ENCODE data around the gene C14orf180.
"Not testable (repeated sequence)": the region's sequence is repeated elsewhere in the genome, so short reads cannot be mapped to it uniquely, and the experiment has no call there.

The C14orf180 gene

DNA sequence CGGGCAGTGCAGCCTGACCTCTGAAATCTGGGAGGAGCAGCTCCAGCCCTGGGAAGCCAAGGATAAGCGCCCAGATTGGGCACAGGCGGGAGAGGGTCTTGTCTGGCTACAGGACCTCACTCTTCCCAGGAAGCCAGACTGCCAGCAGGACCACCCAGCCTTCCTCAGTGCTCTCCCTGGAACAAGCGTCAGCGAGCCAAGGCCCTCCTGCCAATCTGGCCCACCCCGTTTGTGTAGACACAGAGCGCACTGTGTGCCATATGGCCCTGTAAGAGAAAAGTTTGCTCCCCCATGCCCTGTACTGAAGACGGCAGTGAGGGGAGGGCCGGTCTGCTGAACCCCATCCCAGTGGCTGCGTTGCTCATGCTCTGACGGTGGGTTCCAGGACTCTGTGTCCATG is 1.2 kb upstream of the C14orf180 start:
- no peak for DNase-seq (ENCODE audit: low read depth, low spot score)

DNA sequence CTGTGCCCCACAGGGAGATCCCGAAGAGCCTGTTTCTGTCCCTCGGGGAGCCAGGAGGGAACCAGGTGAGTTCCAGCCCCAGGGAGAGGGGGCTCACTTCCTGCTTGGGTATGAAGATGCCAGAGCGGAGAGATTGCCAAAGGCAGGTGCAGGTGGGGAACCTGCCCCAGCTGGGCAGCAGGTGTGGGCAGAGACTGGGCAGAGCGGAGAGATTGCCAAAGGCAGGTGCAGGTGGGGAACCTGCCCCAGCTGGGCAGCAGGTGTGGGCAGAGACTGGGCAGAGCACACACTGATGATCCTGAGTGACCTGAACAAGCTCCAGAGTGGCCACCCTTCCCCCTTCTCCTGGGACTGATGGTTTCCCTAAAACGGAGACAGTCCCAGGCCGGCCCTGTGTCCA is 375 bp downstream of the C14orf180 start:
- DNase-seq (ENCODE audit: low read depth, low spot score): not testable (repeated sequence)

DNA sequence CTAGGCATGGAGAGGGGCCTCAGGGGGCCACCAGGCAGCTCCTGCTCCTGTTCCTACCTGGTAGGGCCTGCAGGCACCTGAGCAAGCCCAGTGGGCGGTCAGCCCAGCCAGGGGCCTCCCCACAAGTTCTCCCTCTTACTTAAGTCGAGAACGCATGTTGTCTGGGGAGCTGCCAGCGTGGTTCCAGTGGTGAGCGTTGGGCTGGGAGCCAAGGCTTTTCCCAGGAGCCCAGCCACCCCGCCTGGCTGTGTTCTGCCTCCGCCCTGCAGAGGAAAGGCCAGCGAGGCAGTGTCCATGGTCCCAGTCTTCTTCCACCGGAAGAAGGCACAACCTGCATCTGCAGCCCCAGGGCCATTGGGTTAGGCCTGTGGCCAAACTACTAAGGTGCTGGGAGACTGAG is 1.4 kb downstream of the C14orf180 start:
- no peak for DNase-seq (ENCODE audit: low read depth, low spot score)

DNA sequence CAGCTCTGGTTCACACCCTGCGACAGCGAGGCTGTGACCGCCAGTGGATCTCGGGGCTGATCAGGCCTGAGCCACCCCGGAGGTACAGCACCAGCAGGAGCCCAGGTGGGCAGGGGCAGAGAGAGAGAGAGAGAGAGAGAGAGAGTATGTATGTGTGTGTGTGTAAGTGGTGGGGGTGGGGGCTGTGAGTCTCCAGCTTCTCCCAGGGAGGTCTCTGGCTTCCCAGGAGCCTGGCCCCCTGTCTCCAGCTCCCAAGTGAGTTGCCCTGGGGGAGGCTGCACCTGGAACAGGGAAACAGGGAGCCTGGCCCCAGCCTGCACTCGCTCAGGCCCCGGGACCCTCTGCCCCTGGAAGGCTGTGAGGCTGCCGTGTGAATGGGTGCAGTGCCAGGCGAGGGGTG is 2.0 kb downstream of the C14orf180 start:
- no peak for DNase-seq (ENCODE audit: low read depth, low spot score)

DNA sequence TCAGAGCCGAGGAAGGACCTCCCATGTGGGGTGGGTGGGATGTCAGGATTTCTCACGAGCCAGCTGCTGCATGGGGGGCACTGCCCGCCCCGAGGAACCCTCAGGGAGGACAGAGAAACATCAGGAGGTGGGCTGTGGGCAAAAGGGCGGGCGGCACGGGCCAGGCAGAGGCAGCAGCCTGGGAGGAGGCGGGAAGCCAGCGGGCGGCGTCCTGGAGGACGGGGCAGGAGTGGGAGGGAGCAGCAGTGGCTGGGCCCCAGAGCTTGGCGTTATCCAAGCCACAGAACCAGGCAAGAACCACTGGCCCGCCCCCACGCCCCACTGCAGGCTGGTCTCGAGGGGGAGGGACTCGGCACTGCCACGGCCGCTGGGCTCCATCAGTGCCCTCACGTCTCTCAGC is 2.4 kb downstream of the C14orf180 start:
- DNase-seq (ENCODE audit: low read depth, low spot score): no peak

DNA sequence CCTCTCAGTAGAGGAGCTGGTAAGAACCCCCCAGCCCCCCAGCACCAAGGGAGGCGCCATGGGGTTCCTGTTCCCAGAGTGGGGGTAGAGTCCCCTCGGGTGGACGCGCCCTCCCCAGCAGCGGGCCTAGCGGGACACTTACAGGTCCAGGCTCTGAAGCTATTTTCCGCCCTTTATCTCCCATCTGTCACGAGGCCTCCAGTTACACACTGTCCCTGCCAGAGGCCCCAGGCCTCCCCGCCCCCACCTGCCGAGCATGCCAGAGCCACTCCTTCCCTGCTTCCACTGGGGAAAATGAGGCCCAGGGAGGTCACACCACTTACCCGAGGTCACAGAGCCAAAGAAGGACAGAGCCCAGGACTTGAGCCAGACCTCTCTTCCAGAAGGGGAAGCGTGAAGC is 3.1 kb downstream of the C14orf180 start:
- DNase-seq (ENCODE audit: low read depth, low spot score): no peak

DNA sequence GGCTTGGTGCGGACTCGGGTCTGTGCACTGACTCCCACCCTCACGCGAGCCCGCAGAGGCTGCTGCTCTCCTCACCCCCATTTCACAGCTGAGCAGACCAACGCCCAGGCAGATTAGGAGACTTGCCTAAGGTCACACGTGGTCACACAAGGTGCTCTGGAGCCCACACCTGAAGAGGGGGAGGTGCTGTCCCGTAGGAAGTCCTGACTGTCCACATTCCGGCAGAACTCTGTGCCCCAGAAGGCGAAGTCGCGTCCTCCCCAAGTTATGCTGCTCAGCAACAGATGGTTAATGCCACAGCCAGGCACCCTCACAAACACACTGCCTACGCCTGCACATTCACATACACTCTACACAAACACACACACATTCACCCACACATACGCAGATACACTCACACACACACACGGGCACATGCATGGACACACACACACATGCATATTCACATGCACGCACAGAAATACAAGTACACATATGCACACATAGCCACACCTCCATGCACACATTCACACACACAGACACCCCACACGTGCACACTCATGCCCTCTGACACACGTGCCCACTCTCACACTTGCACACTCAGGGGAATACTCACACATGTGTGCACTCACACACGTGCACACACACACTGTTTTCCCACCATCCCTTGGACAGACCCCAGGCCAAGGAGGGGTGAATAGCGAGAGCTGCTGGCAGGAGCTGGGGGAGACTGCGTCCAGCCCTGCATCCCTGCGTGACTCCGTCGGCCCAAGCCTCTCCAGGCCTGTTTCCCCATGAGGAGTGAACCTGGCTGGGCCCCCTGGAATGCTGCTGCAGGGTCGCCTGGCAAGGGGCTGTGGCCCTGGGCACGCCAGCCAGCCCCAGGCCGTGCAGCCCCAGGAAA is 4.1 kb downstream of the C14orf180 start:
- no peak for DNase-seq (ENCODE audit: low read depth, low spot score)

DNA sequence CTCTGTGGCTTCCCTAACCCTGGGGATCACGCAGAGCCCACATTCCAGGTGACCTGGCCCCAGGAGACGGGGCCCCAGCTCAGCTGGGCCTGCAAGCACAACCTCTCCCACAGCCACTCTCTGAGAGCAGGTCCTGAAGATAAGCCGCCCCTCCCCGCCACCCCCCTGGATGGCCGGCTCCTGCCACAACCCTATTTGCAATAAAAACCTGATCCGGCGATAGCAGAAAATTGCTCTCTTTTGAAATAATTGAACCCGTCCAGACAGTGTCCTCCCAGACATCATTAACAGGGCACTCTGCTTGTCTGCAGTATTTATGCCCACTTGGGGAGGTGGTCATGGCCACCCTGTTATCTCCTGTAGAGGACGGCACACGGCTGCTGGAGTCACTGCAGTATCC is 5.0 kb downstream of the C14orf180 start:
- DNase-seq (ENCODE audit: low read depth, low spot score): no peak

DNA sequence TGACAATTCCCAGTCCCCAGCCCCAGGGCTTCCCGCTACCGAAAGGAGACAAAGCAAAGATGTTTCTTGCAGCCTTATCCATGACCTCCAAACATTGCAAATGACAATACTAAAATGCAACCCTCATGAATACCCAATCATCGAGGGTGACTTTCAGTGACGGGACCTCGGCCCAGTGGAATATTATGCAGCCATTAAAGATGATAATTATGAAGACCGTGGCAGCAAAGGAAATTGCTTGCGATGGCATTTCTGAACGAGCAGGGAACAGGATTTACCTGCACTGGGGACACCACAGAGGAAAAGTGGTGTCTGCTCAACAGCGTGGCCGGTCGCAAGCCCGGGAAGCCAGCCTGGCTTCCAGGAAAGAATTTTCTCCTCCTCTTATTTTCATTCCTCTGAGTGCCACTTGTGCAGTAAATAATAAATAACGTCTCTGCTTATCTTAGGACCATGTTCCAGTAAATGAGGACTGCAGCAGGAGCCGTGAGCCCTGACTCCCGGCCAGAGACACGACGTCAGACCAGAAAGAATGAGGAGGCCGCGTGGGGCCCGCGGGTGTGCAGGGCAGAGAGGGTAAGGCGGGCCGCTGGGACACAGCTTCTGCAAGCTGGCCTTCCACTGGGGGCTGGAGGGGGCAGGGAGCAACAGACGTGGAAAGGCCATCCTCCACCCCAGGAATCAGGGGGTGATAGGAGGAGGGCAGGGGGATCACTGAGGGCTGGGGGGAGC is 6.6 kb downstream of the C14orf180 start:
- no peak for DNase-seq (ENCODE audit: low read depth, low spot score)

DNA sequence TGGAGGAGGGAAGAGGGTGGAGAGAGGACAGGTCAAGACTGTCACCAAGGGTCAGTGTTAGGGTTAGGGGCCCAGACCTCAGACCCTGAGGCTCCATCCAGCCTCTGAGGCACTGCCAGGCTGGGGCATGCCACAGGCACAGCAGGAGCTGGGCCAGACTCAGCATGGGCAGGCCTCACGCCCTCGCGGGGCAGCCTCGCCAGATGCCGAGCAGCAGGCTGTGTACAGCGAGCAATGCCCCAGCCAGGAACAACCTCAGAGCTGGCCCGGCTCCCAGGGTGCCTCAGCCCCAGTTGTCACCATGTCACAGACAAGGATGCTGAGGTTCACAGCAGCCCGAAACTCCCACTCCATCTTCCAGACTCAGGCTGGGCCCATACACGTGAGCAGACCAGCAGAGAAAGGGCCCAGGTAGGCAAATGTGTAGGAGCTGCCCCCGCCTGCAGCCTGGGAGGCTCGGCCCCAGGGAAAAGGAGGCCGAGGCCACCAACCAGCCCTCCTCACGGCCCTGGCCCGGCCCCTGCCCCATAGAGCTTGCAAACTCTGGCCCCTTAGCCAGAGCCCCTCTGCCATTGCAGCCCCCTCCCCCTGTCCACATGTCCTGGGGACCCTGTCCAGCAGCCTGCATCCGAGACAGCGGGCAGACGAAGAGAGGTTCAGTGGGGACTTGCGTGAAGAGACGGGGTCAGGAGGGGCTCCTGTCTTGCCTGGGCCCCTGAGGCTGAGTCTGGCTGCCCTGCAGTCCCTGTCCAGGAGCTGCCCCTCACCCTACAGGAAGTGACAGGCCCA is 7.5 kb downstream of the C14orf180 start:
- no peak for DNase-seq (ENCODE audit: low read depth, low spot score)

DNA sequence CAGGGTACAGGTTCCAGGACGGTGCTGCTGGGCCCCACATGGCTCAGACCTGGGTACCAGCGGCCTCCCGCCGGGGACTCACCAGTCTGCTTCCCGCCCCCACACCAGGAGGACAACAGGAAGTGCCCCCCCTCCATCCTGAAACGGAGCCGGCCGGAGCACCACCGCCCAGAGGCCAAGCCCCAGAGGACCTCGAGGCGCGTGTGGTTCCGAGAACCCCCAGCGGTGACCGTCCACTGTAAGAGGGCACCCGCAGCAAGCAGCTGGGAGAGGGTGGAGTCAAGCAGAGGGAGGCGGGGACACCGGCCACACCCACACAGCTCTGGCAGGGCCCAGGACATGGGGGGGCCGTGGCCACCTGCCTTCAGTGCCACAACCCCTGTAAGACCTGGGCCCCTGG is 8.1 kb downstream of the C14orf180 start:
- DNase-seq (ENCODE audit: low read depth, low spot score): no peak

DNA sequence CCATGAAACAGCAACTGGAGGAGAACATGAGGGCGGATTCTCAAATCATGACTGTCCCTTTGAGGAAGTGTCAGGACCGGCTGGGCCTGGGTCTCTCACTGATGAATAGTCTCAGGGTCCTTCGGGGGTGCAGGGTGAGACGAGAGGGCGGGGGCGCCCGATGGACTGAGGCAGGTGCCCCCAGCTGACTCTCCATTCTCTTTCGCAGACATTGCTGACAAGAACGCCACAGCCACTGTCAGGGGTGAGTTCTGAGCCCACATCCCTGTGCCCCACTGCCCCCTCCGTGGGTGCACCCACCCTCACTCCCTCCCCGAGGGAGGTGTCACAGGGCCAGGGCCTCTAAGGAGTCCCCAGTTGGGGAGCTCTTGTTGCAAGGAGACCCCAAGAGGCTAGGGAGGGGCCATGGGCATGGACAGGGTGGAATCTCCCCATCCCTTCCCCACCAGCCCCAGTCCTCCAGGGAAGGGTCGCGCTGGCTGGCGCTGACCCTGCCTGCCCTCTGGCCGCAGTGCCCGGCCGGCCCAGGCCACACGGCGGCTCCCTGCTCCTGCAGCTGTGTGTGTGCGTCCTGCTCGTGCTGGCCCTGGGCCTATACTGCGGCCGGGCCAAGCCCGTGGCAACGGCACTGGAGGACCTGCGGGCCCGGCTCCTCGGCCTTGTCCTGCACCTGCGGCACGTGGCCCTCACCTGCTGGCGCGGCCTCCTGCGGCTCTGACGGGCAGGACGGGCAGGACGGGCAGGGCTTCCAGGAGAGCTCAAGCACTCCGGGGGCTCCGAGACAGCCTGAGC is 8.7 kb downstream of the C14orf180 start:
- no peak for DNase-seq (ENCODE audit: low read depth, low spot score)

DNA sequence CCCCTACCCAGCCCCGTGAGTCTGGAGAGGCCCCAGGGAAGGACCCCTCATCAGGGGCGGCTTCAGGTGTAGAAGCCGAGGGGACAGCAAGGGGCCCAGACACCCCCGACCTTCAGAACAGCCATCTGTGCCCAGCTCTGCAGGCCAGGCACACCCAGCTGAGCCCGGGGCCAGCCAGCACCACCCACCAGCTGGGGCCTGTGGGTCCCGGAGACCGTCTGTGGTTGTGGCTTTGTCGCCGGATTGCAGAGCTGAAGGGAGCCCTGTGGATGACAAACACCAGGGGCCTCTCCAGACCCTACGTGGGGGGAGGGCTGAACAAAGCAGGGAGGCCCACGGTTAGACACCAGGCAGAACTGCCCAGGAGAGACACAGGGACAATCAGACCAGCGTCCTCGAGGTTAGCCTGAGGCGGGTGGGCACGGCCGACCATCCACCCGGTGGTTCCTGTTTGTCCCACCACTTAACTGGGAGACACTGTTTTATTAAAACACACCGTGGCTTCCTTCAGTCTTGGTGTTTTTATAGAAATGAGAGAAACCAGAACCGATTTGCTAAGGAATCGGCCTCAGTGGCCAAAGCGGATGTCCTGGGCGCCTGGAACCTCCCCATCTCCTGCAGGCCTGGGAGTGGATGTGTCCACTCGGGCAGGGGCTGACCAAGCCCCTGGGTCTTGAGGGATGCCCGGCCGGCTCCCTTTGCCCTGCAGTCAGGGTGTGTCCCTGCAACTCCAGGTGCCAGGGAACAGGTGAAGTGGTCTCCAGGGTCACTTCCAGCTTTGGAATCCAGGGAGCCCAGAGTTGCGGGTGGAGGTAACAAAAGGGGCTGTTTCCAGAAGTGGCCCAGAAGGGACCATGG is 10.0 kb downstream of the C14orf180 start:
- no peak for DNase-seq (ENCODE audit: low read depth, low spot score)

DNA sequence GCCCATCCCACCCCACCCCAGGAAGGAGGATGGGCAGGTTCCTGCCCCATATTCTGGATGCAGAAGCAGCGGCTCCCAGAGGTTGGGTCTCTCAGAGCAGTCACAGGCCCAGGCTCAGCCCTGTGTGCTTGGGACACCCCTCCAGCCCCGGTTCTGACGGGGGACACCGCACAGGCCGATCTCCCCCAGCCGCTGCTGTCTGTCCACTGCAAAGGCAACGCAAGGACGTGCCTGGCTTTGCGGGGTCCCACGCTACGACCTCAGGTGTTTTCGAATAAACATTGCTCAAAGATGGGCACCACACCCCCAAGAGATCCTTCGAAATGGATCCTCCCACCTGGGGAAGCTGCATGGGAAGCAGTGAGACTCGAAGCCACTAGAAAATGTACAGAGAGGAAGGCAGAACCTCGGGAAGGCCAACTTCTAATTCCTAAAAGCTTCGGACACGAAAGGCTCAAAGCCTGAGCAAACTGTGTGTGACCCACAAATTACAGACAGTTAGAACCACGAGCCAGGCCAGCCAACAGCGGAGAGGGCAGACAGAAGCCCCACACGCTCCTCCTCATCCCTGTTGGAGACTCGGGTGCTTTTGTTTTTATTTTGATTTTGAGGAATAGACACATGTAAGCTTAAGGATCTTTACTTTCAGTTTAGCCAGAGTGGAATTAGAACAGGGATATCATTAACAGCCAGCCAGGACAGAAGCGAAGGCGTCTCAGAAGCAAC is 10.8 kb downstream of the C14orf180 start:
- no peak for DNase-seq (ENCODE audit: low read depth, low spot score)

DNA sequence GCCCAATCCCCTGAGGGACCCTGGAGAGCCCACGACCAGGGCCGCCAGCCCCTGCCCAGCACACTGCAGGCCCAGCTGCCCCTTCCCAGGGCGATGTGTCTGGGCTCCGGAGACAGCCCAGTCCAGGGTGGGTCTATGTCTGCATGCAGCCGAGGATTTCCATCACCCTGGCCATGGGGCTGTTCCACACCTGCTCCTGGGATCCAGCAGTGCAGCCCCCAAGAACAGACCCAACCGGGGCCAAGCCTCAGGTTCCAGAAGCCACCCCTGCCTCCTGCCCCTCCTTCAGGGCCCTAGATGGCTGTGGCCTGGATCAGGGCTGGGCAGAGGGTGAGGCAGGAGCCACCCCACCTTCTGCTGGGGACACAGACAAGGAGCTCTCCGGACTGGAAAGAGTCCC is 11.5 kb downstream of the C14orf180 start:
- DNase-seq (ENCODE audit: low read depth, low spot score): no peak

DNA sequence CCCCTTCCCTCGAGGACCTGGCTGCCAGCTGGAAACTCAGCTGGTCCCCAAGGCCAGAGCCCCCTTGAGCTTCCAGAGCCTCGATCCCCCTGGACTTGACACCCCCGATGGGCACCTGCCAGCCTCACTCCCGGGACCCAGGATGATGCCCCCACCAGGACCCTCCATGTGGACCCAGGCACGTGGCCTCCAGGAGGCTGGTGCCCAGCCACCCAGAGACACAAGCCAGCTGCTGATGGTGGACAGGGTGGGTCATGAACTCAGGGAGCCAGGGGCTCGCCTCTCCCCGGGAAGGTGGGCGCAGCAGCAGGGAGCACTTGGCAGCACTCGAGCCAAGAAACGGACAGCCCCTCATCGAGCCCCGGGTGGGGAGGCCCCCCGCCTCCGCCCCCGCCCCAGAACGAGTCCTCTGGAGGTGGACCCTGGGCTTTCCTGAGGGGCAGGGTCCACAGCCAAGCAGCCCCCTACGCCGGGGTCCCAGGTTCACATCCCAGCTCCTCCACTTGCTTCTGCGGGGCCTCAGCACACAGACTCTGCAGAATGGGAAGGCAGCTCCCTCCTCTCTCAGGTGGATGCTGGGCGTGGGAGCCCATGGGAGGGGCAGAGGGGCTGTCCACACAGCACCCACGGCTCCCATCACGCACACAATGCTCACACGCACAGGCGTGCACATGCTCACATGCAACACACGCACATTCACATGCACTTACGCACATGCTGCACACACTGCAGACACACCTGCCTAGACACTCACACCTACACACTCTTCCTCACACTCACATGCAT is 12.1 kb downstream of the C14orf180 start:
- DNase-seq (ENCODE audit: low read depth, low spot score): no peak

DNA sequence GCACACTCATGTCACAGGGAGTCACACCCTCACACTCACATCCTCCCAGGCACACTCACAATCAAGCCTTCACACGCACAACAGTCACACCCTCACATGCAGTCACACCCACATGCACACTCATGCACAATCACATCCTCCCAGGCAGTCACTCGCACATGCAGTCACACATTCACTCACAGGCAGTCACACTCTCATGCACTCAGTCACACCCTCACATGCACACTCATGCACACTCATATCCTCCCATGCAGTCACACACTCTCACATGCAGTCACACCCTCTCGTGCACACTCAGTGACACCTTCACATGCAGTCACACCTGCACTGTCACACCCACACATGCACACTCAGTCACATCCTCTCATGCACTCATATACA is 12.7 kb downstream of the C14orf180 start:
- no peak for DNase-seq (ENCODE audit: low read depth, low spot score)

DNA sequence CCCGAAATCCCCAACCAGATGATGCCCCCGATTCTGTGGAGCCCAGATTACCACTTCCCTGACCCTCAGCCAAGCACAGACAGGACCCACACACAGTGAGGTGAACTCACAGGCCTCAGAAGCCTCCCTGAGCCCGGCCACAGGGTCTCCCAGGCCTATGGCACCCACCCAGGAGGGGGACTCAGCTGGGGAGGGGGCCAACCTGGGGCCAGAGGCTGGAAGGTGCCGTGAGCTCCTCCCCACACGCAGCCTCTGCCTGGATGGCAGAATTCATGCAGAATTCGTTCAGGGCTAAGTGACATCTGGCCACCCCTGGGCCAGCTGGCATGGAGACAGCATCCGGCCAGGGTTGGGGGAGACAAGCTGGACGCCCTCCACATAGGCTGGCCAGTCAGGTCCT is 13.2 kb downstream of the C14orf180 start:
- no peak for DNase-seq (ENCODE audit: low read depth, low spot score)

DNA sequence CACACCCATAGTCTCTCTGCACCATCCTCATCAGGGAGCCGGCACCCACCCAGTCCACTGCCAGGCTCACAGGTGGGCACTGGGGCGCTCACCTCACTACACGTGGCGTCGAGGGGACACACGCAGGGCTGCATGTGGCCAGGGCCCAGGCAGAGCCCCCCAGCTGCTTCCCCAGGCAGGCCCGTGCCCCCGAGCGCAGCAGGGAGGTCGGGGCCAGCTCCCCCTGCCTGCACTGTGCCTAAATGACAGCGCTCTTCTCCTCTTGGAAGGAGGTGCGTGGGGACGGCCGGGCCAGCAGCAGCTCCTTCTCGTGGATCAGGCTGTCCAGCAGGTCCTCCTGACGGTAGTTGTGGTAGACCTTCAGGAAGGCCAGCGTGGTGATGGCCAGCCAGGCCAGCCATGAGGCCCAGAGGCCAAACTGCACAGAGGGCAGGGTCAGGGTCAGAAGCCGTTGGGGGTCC is 13.7 kb downstream of the C14orf180 start:
- DNase-seq (ENCODE audit: low read depth, low spot score): no peak

Data from iPS DF 19.7 (cell line).